Natural killer cell (primary cell): ENCODE data around the gene ATXN1. TPM values are rescaled to one million over a fixed set of nuclear protein-coding genes. Genes with fewer than 3 reads are reported as not detected.
A peak's percentile ranks its signal among the peaks of the same experiment; 100 is the strongest.

Experiments used
- ATAC-seq, 3 donors: fragments of 150-1000 bp in 2 of 3; fragments of 200-7000 bp in 1 of 3; cut with Tn5 transposase; 1 replicate in 1 of 3; 2 replicates in 2 of 3; pipeline ENCODE4 v1.10.0; 2021; ENCODE audit warnings: mild to moderate bottlenecking in 2 of 3, moderate library complexity in 2 of 3
- DNase-seq, 2 donors: peaks; one replicate each; pipeline versions ENCODE4 v3.0.0 to v3.0.0-alpha.2; 2013 to 2021; ENCODE audit warnings: mixed read lengths in 1 of 2
- H3K27ac ChIP-seq: one replicate; pipeline ENCODE4 v1.5.1; 2013; ENCODE audit warnings: mild to moderate bottlenecking, low read length
- H3K27me3 ChIP-seq: one replicate; pipeline ENCODE4 v1.6.1; 2013; ENCODE audit warnings: low read length; ENCODE audit not compliant: control insufficient read depth, insufficient read depth
- H3K36me3 ChIP-seq: one replicate; pipeline ENCODE4 v1.6.1; 2013; ENCODE audit warnings: low read length; ENCODE audit not compliant: control insufficient read depth, insufficient read depth
- H3K4me1 ChIP-seq: one replicate; pipeline ENCODE4 v1.6.1; 2013; ENCODE audit warnings: low read length; ENCODE audit not compliant: control insufficient read depth, insufficient read depth
- H3K4me3 ChIP-seq: one replicate; pipeline ENCODE4 v1.5.1; 2013; ENCODE audit warnings: low read length
- H3K9me3 ChIP-seq: one replicate; pipeline ENCODE4 v1.6.1; 2013; ENCODE audit warnings: low read length; ENCODE audit not compliant: control insufficient read depth, insufficient read depth
- H3K27ac Mint-ChIP-seq, 2 donors: one replicate each; pipeline ENCODE4 v1.8.0; 2022; ENCODE audit warnings: mild to moderate bottlenecking in 2 of 2, mixed read lengths in 2 of 2, moderate library complexity in 1 of 2
- H3K27me3 Mint-ChIP-seq, 2 donors: one replicate each; pipeline ENCODE4 v1.8.0; 2022; ENCODE audit warnings: low read depth in 2 of 2, mixed read lengths in 2 of 2
- H3K36me3 Mint-ChIP-seq: one replicate; pipeline ENCODE4 v1.8.0; 2022; ENCODE audit warnings: mixed read lengths
- H3K4me1 Mint-ChIP-seq, 2 donors: one replicate each; pipeline ENCODE4 v1.8.0; 2022; ENCODE audit warnings: mixed read lengths in 2 of 2
- H3K4me3 Mint-ChIP-seq: one replicate; pipeline ENCODE4 v1.8.0; 2022; ENCODE audit warnings: mild to moderate bottlenecking, moderate library complexity, mixed read lengths
- H3K9me3 Mint-ChIP-seq, 2 donors: one replicate each; pipeline ENCODE4 v1.8.0; 2022; ENCODE audit warnings: mixed read lengths in 2 of 2
- CTCF ChIP-seq: fragments of 200-600 bp; IDR thresholded peaks from one replicate; pipeline ENCODE4 v1.8.0; 2022; ENCODE audit warnings: antibody characterized with exemption
- WGBS: methylation state at CpG from one replicate; pipeline ENCODE4 v1.1.7; 2013; ENCODE audit warnings: missing lambda C conversion rate; ENCODE audit not compliant: insufficient coverage; 5-methylcytosine and 5-hydroxymethylcytosine counted together
- intact Hi-C: fragments of 100-400 bp; cut with micrococcal nuclease; formaldehyde crosslinking; loops from one replicate; pipeline ENCODE4 v1.14.2; 2022
- total RNA-seq, 4 donors: library from RNA; stranded (reverse); fragments of 120-200 nt in 1 of 4; gene quantifications; one replicate each; pipeline versions ENCODE4 v1.2.3 to v1.2.4, GENCODE V29; 2013 to 2022

ATXN1 gene
- total RNA-seq, 3 donors from 2014 or later (not counting 1 experiment from before 2014, with no cell fraction given) = 90.4 to 120 (median 97.9) TPM

GRCh38 chr6:16252686-16253299 lies 508.5 kb downstream of the ATXN1 start:
- H3K9me3 ChIP-seq = no peaks in the 10 kb centered on the region
- ATAC-seq = peak; percentile 94 to 100 (median 97)
- WGBS = 42% methylated on average over 2 of the region's 2 CpGs
- Mint-ChIP-seq H3K9me3 (no peaks in the 10 kb centered on the region), H3K4me3 (peak overlapping the region; percentile 52), H3K27ac (peak overlapping the region; percentile 30 to 83), H3K4me1 (peaks cover 16 to 23% of the 10 kb centered on the region in 2 donors), H3K27me3 (peaks cover 5% of the 10 kb centered on the region in 2 donors), H3K36me3 (no peaks in the 10 kb centered on the region)
- H3K4me1 ChIP-seq = peaks cover 23% of the 10 kb centered on the region
- H3K36me3 ChIP-seq = no peaks in the 10 kb centered on the region
- intact Hi-C loops = loop anchor here (2.0 to 10.0 kb wide), 2 partner anchors 14 to 512 kb away; partner anchors contain the start of genes ATXN1 and GMPR
- no peak for TF ChIP-seq CTCF
- peaks cover 2% of the 10 kb centered on the region for H3K27me3 ChIP-seq
- no peak overlapping the region for H3K4me3 ChIP-seq
- DNase-seq = peak; percentile 25 to 61
- no peak overlapping the region for H3K27ac ChIP-seq

- H3K36me3 ChIP-seq = no peaks in the 10 kb centered on the region
- Mint-ChIP-seq H3K4me1 (peaks cover 16 to 23% of the 10 kb centered on the region in 2 donors), H3K4me3 (no peak overlapping the region), H3K27ac (no peak overlapping the region), H3K36me3 (no peaks in the 10 kb centered on the region), H3K9me3 (no peaks in the 10 kb centered on the region), H3K27me3 (peaks cover 0 to 5% of the 10 kb centered on the region in 2 donors)
- no peak overlapping the region for H3K4me3 ChIP-seq
- no peak for DNase-seq
- H3K27ac ChIP-seq = no peak overlapping the region
- TF ChIP-seq CTCF = no peak
- no peaks in the 10 kb centered on the region for H3K9me3 ChIP-seq
- WGBS = 88% methylated on average over 2 of the region's 2 CpGs
- ATAC-seq = no peak
- peaks cover 23% of the 10 kb centered on the region for H3K4me1 ChIP-seq
- H3K27me3 ChIP-seq = peaks cover 2% of the 10 kb centered on the region
- intact Hi-C loops = loop anchor here (2.0 to 10.0 kb wide), 2 partner anchors 13 to 513 kb away; partner anchors contain the start of genes ATXN1 and GMPR
Observed at GRCh38 chr6:16251706-16252105, 509.6 kb downstream of the ATXN1 start.

- TF ChIP-seq CTCF = no peak
- H3K27ac ChIP-seq = no peak overlapping the region
- ATAC-seq (no peak), DNase-seq (no peak)
- H3K9me3 Mint-ChIP-seq = no peaks in the 10 kb centered on the region
- H3K36me3 Mint-ChIP-seq = no peaks in the 10 kb centered on the region
- no peak overlapping the region for H3K4me3 ChIP-seq
- H3K4me1 Mint-ChIP-seq = peaks cover 16 to 23% of the 10 kb centered on the region in 2 donors
- no peaks in the 10 kb centered on the region for H3K36me3 ChIP-seq
- no peak overlapping the region for H3K4me3 Mint-ChIP-seq
- 100% methylated on average over 1 of the region's 1 CpG for WGBS
- no peak overlapping the region for H3K27ac Mint-ChIP-seq
- H3K9me3 ChIP-seq = no peaks in the 10 kb centered on the region
- intact Hi-C loops = loop anchor here (10.0 kb wide), 1 partner anchor 515 kb away; the partner anchor contains the start of gene ATXN1
- H3K4me1 ChIP-seq = peaks cover 23% of the 10 kb centered on the region
- peaks cover 6 to 11% of the 10 kb centered on the region in 2 donors for H3K27me3 Mint-ChIP-seq
- peaks cover 2% of the 10 kb centered on the region for H3K27me3 ChIP-seq
Observed at GRCh38 chr6:16249971-16250370, 511.3 kb downstream of the ATXN1 start.
